ENCODE data around the gene BCLAF1.

- TF ChIP-seq CTCF (IDR thresholded peaks at IDR 0.05) (no peak), POLR2AphosphoS5 (IDR thresholded peaks at IDR 0.05) (no peak)
These were observed 28.3 kb upstream of the BCLAF1 start for GRCh38 chr6:136317971-136318370.
